ENCODE results near the gene ABCB4. TPM values are rescaled to one million over a fixed set of nuclear protein-coding genes. Genes with fewer than 3 reads are reported as not detected.
A peak's percentile ranks its signal among the peaks of the same experiment; 100 is the strongest.

The ABCB4 gene
- total RNA-seq, 1 experiment from 2014 or later, result 0.67 TPM

DNA sequence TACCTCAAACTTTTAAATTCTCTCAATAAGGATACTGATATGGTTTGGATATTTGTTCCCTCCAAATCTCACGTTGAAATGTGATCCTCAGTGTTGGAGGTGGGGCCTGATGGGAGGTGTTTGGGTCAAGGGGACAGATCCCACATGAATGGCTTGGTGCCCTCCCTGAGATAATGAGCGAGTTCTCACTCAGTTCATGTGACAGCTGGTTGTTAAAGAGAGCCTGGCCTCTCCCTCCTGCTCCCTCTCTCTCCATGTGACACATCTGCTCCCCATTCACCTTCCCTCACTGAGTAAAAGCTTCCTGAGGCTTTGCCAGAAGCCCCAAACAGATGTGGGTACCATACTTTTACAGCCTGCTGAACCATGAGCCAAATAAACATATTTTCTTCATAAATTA lies 19.2 kb downstream of the ABCB4 start:
- H2AFZ ChIP-seq (ENCODE audit: low read length), result no peak overlapping the region
- DNase-seq, result no peak
- no peaks in the 10 kb centered on the region for H3K27me3 ChIP-seq (ENCODE audit: low read length)
- no peak overlapping the region for H3K4me3 ChIP-seq (ENCODE audit: low read length)
- H3K27ac ChIP-seq (ENCODE audit: low read length), result no peak overlapping the region
- H3K79me2 ChIP-seq (ENCODE audit: low read length), result no peaks in the 10 kb centered on the region
- H3K9ac ChIP-seq (ENCODE audit: low read length), result no peak overlapping the region
- no peaks in the 10 kb centered on the region for H3K4me1 ChIP-seq (ENCODE audit: low read length)
- no peaks in the 10 kb centered on the region for H3K9me2 ChIP-seq (replicated peaks; ENCODE audit: insufficient read depth, low read length)
- no peaks in the 10 kb centered on the region for H3K9me3 ChIP-seq (ENCODE audit: low read length)
- no peak overlapping the region for H3K4me2 ChIP-seq (ENCODE audit: low read depth, low read length, poor library complexity, severe bottlenecking)
- no peaks in the 10 kb centered on the region for H3K36me3 ChIP-seq (ENCODE audit: insufficient read depth, low read length)
- H4K20me1 ChIP-seq (ENCODE audit: insufficient read depth, low read depth, low read length), result no peaks in the 10 kb centered on the region

- Histone ChIP-seq H3K9me2 (replicated peaks; ENCODE audit: insufficient read depth, low read length) (no peaks in the 10 kb centered on the region), H2AFZ (ENCODE audit: low read length) (no peak overlapping the region), H3K4me3 (ENCODE audit: low read length) (no peak overlapping the region), H3K36me3 (ENCODE audit: insufficient read depth, low read length) (no peaks in the 10 kb centered on the region), H3K9me3 (ENCODE audit: low read length) (no peaks in the 10 kb centered on the region), H4K20me1 (ENCODE audit: insufficient read depth, low read depth, low read length) (no peaks in the 10 kb centered on the region), H3K4me1 (ENCODE audit: low read length) (no peaks in the 10 kb centered on the region), H3K27ac (ENCODE audit: low read length) (no peak overlapping the region), H3K9ac (ENCODE audit: low read length) (no peak overlapping the region), H3K79me2 (ENCODE audit: low read length) (no peaks in the 10 kb centered on the region), H3K4me2 (ENCODE audit: low read depth, low read length, poor library complexity, severe bottlenecking) (no peak overlapping the region), H3K27me3 (ENCODE audit: low read length) (no peaks in the 10 kb centered on the region)
- peak; percentile 4 for DNase-seq
These were observed 23.2 kb downstream of the ABCB4 start for GRCh38 chr7:87452279-87452678.

GRCh38 chr7:87451187-87451586 lies 24.3 kb downstream of the ABCB4 start:
- H3K27me3 ChIP-seq (ENCODE audit: low read length), result no peaks in the 10 kb centered on the region
- no peaks in the 10 kb centered on the region for H4K20me1 ChIP-seq (ENCODE audit: insufficient read depth, low read depth, low read length)
- peak; percentile 16 for DNase-seq
- no peaks in the 10 kb centered on the region for H3K79me2 ChIP-seq (ENCODE audit: low read length)
- no peak overlapping the region for H3K4me2 ChIP-seq (ENCODE audit: low read depth, low read length, poor library complexity, severe bottlenecking)
- H3K4me1 ChIP-seq (ENCODE audit: low read length), result no peaks in the 10 kb centered on the region
- no peak overlapping the region for H2AFZ ChIP-seq (ENCODE audit: low read length)
- H3K27ac ChIP-seq (ENCODE audit: low read length), result no peak overlapping the region
- H3K9me2 ChIP-seq (replicated peaks; ENCODE audit: insufficient read depth, low read length), result no peaks in the 10 kb centered on the region
- no peak overlapping the region for H3K4me3 ChIP-seq (ENCODE audit: low read length)
- no peak overlapping the region for H3K9ac ChIP-seq (ENCODE audit: low read length)
- no peaks in the 10 kb centered on the region for H3K36me3 ChIP-seq (ENCODE audit: insufficient read depth, low read length)
- H3K9me3 ChIP-seq (ENCODE audit: low read length), result no peaks in the 10 kb centered on the region

DNA sequence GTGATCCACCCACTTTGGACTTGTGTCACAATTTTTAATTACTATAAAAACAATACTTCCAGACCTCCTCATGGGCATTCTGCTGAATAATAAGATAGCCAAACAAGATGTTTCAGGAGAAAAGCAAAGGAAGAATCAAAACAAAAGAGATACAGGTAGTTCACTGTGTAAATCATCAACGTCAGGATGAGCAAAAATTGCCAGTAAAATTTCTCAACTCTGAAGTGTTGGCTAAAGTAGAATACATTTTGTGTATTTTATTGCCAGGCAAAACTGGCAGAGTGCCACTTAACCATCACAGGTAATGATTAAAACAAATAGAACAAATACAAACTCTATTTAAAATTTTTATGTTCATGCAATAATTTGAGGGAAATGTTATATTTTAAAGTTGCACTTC lies 24.8 kb downstream of the ABCB4 start:
- Histone ChIP-seq H2AFZ (ENCODE audit: low read length) (no peak overlapping the region), H3K9me3 (ENCODE audit: low read length) (no peaks in the 10 kb centered on the region), H3K79me2 (ENCODE audit: low read length) (no peaks in the 10 kb centered on the region), H3K4me1 (ENCODE audit: low read length) (no peaks in the 10 kb centered on the region), H3K27ac (ENCODE audit: low read length) (no peak overlapping the region), H3K4me3 (ENCODE audit: low read length) (no peak overlapping the region), H3K36me3 (ENCODE audit: insufficient read depth, low read length) (no peaks in the 10 kb centered on the region), H3K4me2 (ENCODE audit: low read depth, low read length, poor library complexity, severe bottlenecking) (no peak overlapping the region), H3K27me3 (ENCODE audit: low read length) (no peaks in the 10 kb centered on the region), H3K9me2 (replicated peaks; ENCODE audit: insufficient read depth, low read length) (no peaks in the 10 kb centered on the region), H4K20me1 (ENCODE audit: insufficient read depth, low read depth, low read length) (no peaks in the 10 kb centered on the region), H3K9ac (ENCODE audit: low read length) (no peak overlapping the region)
- DNase-seq, result peak; percentile 12

DNA sequence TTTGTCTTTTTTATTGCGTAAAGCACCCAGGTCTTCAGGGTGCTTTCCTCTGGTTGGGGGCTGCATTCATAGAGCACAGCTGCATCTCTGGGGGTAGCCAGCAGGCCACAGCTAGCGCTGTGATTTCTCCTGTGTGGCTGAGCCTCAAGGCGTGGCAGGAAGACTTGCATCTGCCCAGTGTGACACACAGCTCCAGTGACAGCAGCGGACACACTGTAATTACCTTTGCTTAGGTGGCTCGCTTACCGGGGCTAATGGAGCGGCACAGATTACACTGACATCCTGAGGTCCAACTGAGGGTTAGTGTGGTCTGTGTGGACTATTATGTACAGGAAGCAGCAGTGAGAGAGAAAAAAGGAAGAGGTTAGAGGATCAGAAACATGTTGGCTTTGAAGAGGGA lies 27.1 kb downstream of the ABCB4 start:
- no peaks in the 10 kb centered on the region for H3K4me1 ChIP-seq (ENCODE audit: low read length)
- no peaks in the 10 kb centered on the region for H3K9me3 ChIP-seq (ENCODE audit: low read length)
- H3K9me2 ChIP-seq (replicated peaks; ENCODE audit: insufficient read depth, low read length), result no peaks in the 10 kb centered on the region
- H3K27me3 ChIP-seq (ENCODE audit: low read length), result no peaks in the 10 kb centered on the region
- H3K36me3 ChIP-seq (ENCODE audit: insufficient read depth, low read length), result no peaks in the 10 kb centered on the region
- H4K20me1 ChIP-seq (ENCODE audit: insufficient read depth, low read depth, low read length), result no peaks in the 10 kb centered on the region
- no peak overlapping the region for H2AFZ ChIP-seq (ENCODE audit: low read length)
- H3K79me2 ChIP-seq (ENCODE audit: low read length), result no peaks in the 10 kb centered on the region
- no peak overlapping the region for H3K4me3 ChIP-seq (ENCODE audit: low read length)
- DNase-seq, result peak; percentile 11
- no peak overlapping the region for H3K9ac ChIP-seq (ENCODE audit: low read length)
- no peak overlapping the region for H3K4me2 ChIP-seq (ENCODE audit: low read depth, low read length, poor library complexity, severe bottlenecking)
- H3K27ac ChIP-seq (ENCODE audit: low read length), result no peak overlapping the region

DNA sequence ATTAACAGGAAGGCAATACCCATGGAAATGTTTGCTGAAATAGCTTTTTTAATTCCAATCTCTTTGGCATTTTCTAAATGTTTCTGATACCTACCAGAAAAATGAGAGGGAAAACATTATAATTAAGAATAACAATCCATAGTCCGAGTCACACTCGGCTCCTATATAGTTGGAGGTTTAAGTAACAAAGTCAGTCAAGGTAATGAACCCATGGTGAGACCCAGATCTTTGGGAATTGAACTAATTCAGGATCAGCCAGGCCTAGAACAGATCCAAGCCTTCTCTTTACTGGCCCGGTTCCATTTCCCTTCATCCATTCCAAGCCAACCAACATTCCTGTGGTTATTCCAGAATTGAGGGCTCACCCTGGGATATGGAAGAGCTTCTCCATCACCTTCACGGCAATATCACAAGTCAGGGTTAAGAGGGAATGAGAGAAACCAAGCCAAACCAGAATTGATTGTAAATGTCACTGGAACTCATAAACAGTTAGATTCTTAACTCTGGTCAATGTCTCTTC lies 28.3 kb downstream of the ABCB4 start:
- no peaks in the 10 kb centered on the region for H3K79me2 ChIP-seq (ENCODE audit: low read length)

DNA sequence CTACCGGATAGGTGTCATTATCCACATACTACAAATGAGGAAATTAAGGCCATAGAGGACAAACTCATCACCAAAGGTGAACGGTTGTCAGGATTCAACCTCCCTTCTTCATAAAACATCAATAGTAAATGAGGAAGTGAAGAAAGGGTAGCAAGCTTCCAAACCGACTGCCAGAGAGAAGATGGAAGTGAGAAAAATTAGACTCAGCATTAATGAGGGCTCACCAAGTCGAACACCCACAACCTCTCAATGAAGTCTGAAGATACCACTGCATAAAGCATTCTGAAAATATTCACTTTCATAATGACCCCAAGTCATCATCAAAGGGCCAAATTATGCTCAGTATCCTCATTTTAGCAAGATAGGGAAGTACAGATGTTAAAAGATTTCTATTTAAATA lies 29.6 kb downstream of the ABCB4 start:
- no peaks in the 10 kb centered on the region for H3K4me1 ChIP-seq (ENCODE audit: low read length)
- no peaks in the 10 kb centered on the region for H3K36me3 ChIP-seq (ENCODE audit: insufficient read depth, low read length)
- no peak overlapping the region for H3K4me2 ChIP-seq (ENCODE audit: low read depth, low read length, poor library complexity, severe bottlenecking)
- H3K9me3 ChIP-seq (ENCODE audit: low read length), result no peaks in the 10 kb centered on the region
- DNase-seq, result no peak
- H3K9me2 ChIP-seq (replicated peaks; ENCODE audit: insufficient read depth, low read length), result no peaks in the 10 kb centered on the region
- no peak overlapping the region for H3K27ac ChIP-seq (ENCODE audit: low read length)
- H4K20me1 ChIP-seq (ENCODE audit: insufficient read depth, low read depth, low read length), result no peaks in the 10 kb centered on the region
- no peaks in the 10 kb centered on the region for H3K79me2 ChIP-seq (ENCODE audit: low read length)
- no peaks in the 10 kb centered on the region for H3K27me3 ChIP-seq (ENCODE audit: low read length)
- H2AFZ ChIP-seq (ENCODE audit: low read length), result no peak overlapping the region
- no peak overlapping the region for H3K9ac ChIP-seq (ENCODE audit: low read length)
- no peak overlapping the region for H3K4me3 ChIP-seq (ENCODE audit: low read length)

More for the DNA sequence above, 28.3 kb downstream of the ABCB4 start:
- H3K4me2 ChIP-seq (ENCODE audit: low read depth, low read length, poor library complexity, severe bottlenecking), result no peak overlapping the region
- H3K4me3 ChIP-seq (ENCODE audit: low read length), result no peak overlapping the region
- H3K27me3 ChIP-seq (ENCODE audit: low read length), result no peaks in the 10 kb centered on the region
- H3K9me3 ChIP-seq (ENCODE audit: low read length), result no peaks in the 10 kb centered on the region
- no peak overlapping the region for H3K27ac ChIP-seq (ENCODE audit: low read length)
- no peaks in the 10 kb centered on the region for H3K36me3 ChIP-seq (ENCODE audit: insufficient read depth, low read length)
- no peak overlapping the region for H2AFZ ChIP-seq (ENCODE audit: low read length)
- DNase-seq, result no peak
- H3K4me1 ChIP-seq (ENCODE audit: low read length), result no peaks in the 10 kb centered on the region
- no peaks in the 10 kb centered on the region for H4K20me1 ChIP-seq (ENCODE audit: insufficient read depth, low read depth, low read length)
- no peak overlapping the region for H3K9ac ChIP-seq (ENCODE audit: low read length)
- H3K9me2 ChIP-seq (replicated peaks; ENCODE audit: insufficient read depth, low read length), result no peaks in the 10 kb centered on the region

GRCh38 chr7:87435546-87435945 lies 39.9 kb downstream of the ABCB4 start:
- Histone ChIP-seq H3K27me3 (ENCODE audit: low read length) (no peaks in the 10 kb centered on the region), H3K9me2 (replicated peaks; ENCODE audit: insufficient read depth, low read length) (no peaks in the 10 kb centered on the region), H4K20me1 (ENCODE audit: insufficient read depth, low read depth, low read length) (no peaks in the 10 kb centered on the region), H2AFZ (ENCODE audit: low read length) (no peak overlapping the region), H3K9me3 (ENCODE audit: low read length) (no peaks in the 10 kb centered on the region), H3K9ac (ENCODE audit: low read length) (no peak overlapping the region), H3K79me2 (ENCODE audit: low read length) (no peaks in the 10 kb centered on the region), H3K36me3 (ENCODE audit: insufficient read depth, low read length) (no peaks in the 10 kb centered on the region), H3K4me1 (ENCODE audit: low read length) (no peaks in the 10 kb centered on the region), H3K27ac (ENCODE audit: low read length) (no peak overlapping the region), H3K4me2 (ENCODE audit: low read depth, low read length, poor library complexity, severe bottlenecking) (no peak overlapping the region), H3K4me3 (ENCODE audit: low read length) (no peak overlapping the region)
- no peak for DNase-seq

- H3K9me2 ChIP-seq (replicated peaks; ENCODE audit: insufficient read depth, low read length), result no peaks in the 10 kb centered on the region
- no peaks in the 10 kb centered on the region for H3K9me3 ChIP-seq (ENCODE audit: low read length)
- H4K20me1 ChIP-seq (ENCODE audit: insufficient read depth, low read depth, low read length), result no peaks in the 10 kb centered on the region
- H3K79me2 ChIP-seq (ENCODE audit: low read length), result no peaks in the 10 kb centered on the region
- no peaks in the 10 kb centered on the region for H3K4me1 ChIP-seq (ENCODE audit: low read length)
- DNase-seq, result no peak
- no peaks in the 10 kb centered on the region for H3K36me3 ChIP-seq (ENCODE audit: insufficient read depth, low read length)
- H3K4me3 ChIP-seq (ENCODE audit: low read length), result no peak overlapping the region
- no peak overlapping the region for H2AFZ ChIP-seq (ENCODE audit: low read length)
- H3K27ac ChIP-seq (ENCODE audit: low read length), result no peak overlapping the region
- no peaks in the 10 kb centered on the region for H3K27me3 ChIP-seq (ENCODE audit: low read length)
- H3K9ac ChIP-seq (ENCODE audit: low read length), result no peak overlapping the region
- H3K4me2 ChIP-seq (ENCODE audit: low read depth, low read length, poor library complexity, severe bottlenecking), result no peak overlapping the region
These were observed 42.9 kb downstream of the ABCB4 start for GRCh38 chr7:87432536-87432935.
